ENCODE measurements around the gene NECAB2. TPM values are rescaled to one million over a fixed set of nuclear protein-coding genes. Genes with fewer than 3 reads are reported as not detected.

Gene NECAB2
- total RNA-seq, 4 donors from 2014 or later, result 0.90 TPM; not detected in 3

GRCh38 chr16:84043486-84044117 lies 75.6 kb downstream of the NECAB2 start:
- Histone ChIP-seq H3K36me3 (peaks cover 0 to 20% (median 0%) of the 10 kb centered on the region in 3 donors), H3K27ac (no peak overlapping the region), H3K4me1 (peaks cover 0 to 7% (median 0%) of the 10 kb centered on the region in 4 donors), H3K9me3 (no peaks in the 10 kb centered on the region), H3K4me3 (no peak overlapping the region), H3K27me3 (peaks cover 0 to 19% of the 10 kb centered on the region in 2 donors)
- no peak for TF ChIP-seq CTCF (IDR thresholded peaks at IDR 0.05)
- no peak for TF ChIP-seq EP300 (IDR thresholded peaks at IDR 0.05)
- TF ChIP-seq POLR2A (IDR thresholded peaks at IDR 0.05), result no peak
- DNase-seq (ENCODE audit: low spot score in 2 of 2), result no peak
- WGBS, 2 donors, result 40 to 41% methylated on average over 15 to 18 of the region's 18 CpGs

GRCh38 chr16:84044118-84044488 lies 76.1 kb downstream of the NECAB2 start:
- no peak overlapping the region for H3K27ac ChIP-seq
- TF ChIP-seq POLR2A (IDR thresholded peaks at IDR 0.05), result no peak
- no peak for TF ChIP-seq EP300 (IDR thresholded peaks at IDR 0.05)
- peak in 1 of 5 experiments; percentile 7 for TF ChIP-seq CTCF (IDR thresholded peaks at IDR 0.05)
- peaks cover 0 to 24% (median 0%) of the 10 kb centered on the region in 3 donors for H3K36me3 ChIP-seq
- H3K9me3 ChIP-seq, result no peaks in the 10 kb centered on the region
- no peak for DNase-seq (ENCODE audit: low spot score in 2 of 2)
- WGBS, 2 donors, result 33 to 50% methylated on average over 5 of the region's 5 CpGs
- H3K4me3 ChIP-seq, result no peak overlapping the region
- peaks cover 0 to 7% (median 0%) of the 10 kb centered on the region in 4 donors for H3K4me1 ChIP-seq
- peaks cover 0 to 19% of the 10 kb centered on the region in 2 donors for H3K27me3 ChIP-seq

GRCh38 chr16:84045001-84045817 lies 77.2 kb downstream of the NECAB2 start:
- H3K4me1 ChIP-seq, result peaks cover 0 to 7% (median 0%) of the 10 kb centered on the region in 4 donors
- no peak for TF ChIP-seq EP300 (IDR thresholded peaks at IDR 0.05)
- TF ChIP-seq POLR2A (IDR thresholded peaks at IDR 0.05), result no peak
- TF ChIP-seq CTCF (IDR thresholded peaks at IDR 0.05), result no peak
- H3K36me3 ChIP-seq, result peaks cover 0 to 35% (median 0%) of the 10 kb centered on the region in 3 donors
- H3K9me3 ChIP-seq, result no peaks in the 10 kb centered on the region
- no peak overlapping the region for H3K27ac ChIP-seq
- no peak for DNase-seq (ENCODE audit: low spot score in 2 of 2)
- H3K27me3 ChIP-seq, result peaks cover 0 to 18% of the 10 kb centered on the region in 2 donors
- 32 to 43% methylated on average over 25 to 34 of the region's 36 CpGs for WGBS, 2 donors
- H3K4me3 ChIP-seq, result no peak overlapping the region

GRCh38 chr16:84045818-84046470 lies 77.9 kb downstream of the NECAB2 start:
- Histone ChIP-seq H3K27me3 (peaks cover 0 to 14% of the 10 kb centered on the region in 2 donors), H3K27ac (no peak overlapping the region), H3K4me1 (peaks cover 0 to 2% (median 0%) of the 10 kb centered on the region in 4 donors), H3K4me3 (no peak overlapping the region), H3K36me3 (peaks cover 0 to 40% (median 0%) of the 10 kb centered on the region in 3 donors), H3K9me3 (no peaks in the 10 kb centered on the region)
- DNase-seq (ENCODE audit: low spot score in 2 of 2), result no peak
- TF ChIP-seq POLR2A (IDR thresholded peaks at IDR 0.05) (no peak), CTCF (IDR thresholded peaks at IDR 0.05) (no peak), EP300 (IDR thresholded peaks at IDR 0.05) (no peak)
- WGBS, 2 donors, result 88 to 89% methylated on average over 19 of the region's 19 CpGs

Data from tibial nerve (tissue), 4 donors.